Right lobe of liver (tissue), 4 donors: Measurements from ENCODE around the gene NR5A1.

Experiments
- CTCF ChIP-seq, 4 donors: fragments of 200-600 bp in 3 of 4; fragments of 450-650 bp in 1 of 4; IDR thresholded peaks; one replicate each; pipeline versions ENCODE4 v1.5.1 to v1.8.0; 2016 to 2022; ENCODE audit warnings: antibody characterized with exemption in 4 of 4, mild to moderate bottlenecking in 2 of 4
- POLR2A ChIP-seq: fragments of 450-650 bp; IDR thresholded peaks from one replicate; pipeline ENCODE4 v1.6.1; 2017; ENCODE audit warnings: antibody characterized with exemption, mild to moderate bottlenecking
- donor health status: DM: no; HTN: no; CAD: no.
- donor health status: DM: no; HTN: no; CAD: no.
- donor health status: DM: no; HTN: yes; CAD: no.

DNA sequence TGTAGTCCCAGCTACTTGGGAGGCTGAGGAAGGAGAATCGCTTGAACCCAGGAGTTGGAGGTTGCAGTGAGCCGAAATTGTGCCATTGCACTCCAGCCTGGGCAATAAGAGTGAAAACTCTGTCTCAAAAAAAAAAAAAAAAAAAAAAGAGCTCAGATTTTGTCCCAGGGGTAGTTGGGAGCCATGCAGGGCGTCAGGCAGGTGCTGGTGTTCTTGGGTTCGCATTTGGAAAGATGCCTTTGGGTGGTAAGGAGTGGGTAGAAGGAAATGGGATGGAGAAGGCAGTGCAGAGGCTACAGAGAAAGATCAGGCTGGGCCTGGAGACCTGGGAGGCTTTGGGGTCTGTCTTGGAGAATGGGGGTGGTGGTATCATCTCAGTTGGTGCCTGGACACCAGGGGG is 33.0 kb downstream of the NR5A1 start:
- TF ChIP-seq CTCF (IDR thresholded peaks at IDR 0.05) (no peak), POLR2A (no peak)
